Choroid plexus epithelial cell (primary cell): ENCODE results near the gene FAM20A.

Experiments used
- DNase-seq: peaks from one replicate; pipeline ENCODE4 v3.0.0-alpha.2; 2010; ENCODE audit warnings: low read depth
- H3K4me3 ChIP-seq: 2 replicates; pipeline ENCODE4 v1.5.1; 2011; ENCODE audit warnings: low read depth, mild to moderate bottlenecking, control low read depth, low read length, moderate library complexity
- CTCF ChIP-seq: conservative IDR thresholded peaks from 2 replicates; pipeline ENCODE4 v1.5.1; 2011; ENCODE audit warnings: low read depth, mild to moderate bottlenecking, control low read depth, inconsistent platforms, low read length, moderate library complexity

FAM20A gene

GRCh38 chr17:68567035-68567434 is 34.1 kb downstream of the FAM20A start:
- no peak for DNase-seq
- no peak for TF ChIP-seq CTCF
- no peak overlapping the region for H3K4me3 ChIP-seq

- TF ChIP-seq CTCF: no peak
- H3K4me3 ChIP-seq: no peak overlapping the region
- DNase-seq: peak; percentile 20
Observed at GRCh38 chr17:68566442-68566738, 34.8 kb downstream of the FAM20A start.

GRCh38 chr17:68565661-68566441 is 35.3 kb downstream of the FAM20A start:
- TF ChIP-seq CTCF: no peak
- no peak for DNase-seq

GRCh38 chr17:68564415-68565111 is 36.6 kb downstream of the FAM20A start:
- no peak for TF ChIP-seq CTCF
- no peak overlapping the region for H3K4me3 ChIP-seq
- DNase-seq: no peak

More at GRCh38 chr17:68565661-68566441, 35.3 kb downstream of the FAM20A start:
- no peak overlapping the region for H3K4me3 ChIP-seq

DNA sequence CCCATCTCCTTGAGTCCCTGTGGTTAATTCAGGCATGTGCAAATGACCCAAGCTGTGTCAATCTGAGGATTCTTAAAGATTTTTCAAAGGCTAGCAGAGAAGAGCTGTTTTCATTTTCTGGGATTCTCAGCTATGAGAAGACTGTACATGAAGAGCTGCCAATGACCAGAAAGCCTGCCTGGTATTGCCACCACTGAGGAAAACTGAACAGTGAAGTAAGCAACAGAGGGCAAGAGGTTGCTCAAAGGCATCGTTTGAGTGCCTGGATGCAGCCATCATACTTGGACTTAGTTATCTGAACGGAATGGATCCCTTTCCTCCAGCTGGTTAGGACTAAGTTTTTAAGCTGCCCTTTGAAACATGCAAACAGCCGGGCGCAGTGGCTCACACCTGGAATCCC is 38.4 kb downstream of the FAM20A start:
- DNase-seq: no peak
- no peak overlapping the region for H3K4me3 ChIP-seq
- no peak for TF ChIP-seq CTCF

- DNase-seq: no peak
- no peak for TF ChIP-seq CTCF
- H3K4me3 ChIP-seq: no peak overlapping the region
Observed at GRCh38 chr17:68560966-68561720, 40.0 kb downstream of the FAM20A start.
